H1 (cell line): Measurements from ENCODE around the gene ILKAP. TPM values are rescaled to one million over a fixed set of nuclear protein-coding genes. Genes with fewer than 3 reads are reported as not detected.

Experiments used
- CTCF ChIA-PET: fragments of 300-600 bp; sonication (Branson Sonifier 250); formaldehyde crosslinking; loops from one replicate; lab custom pipeline; 2021; ENCODE audit not compliant: partially characterized antibody; lab: Charles Lee
- POLR2A ChIA-PET: fragments of 300-600 bp; sonication (Branson Sonifier 250); formaldehyde crosslinking; loops from one replicate; lab custom pipeline; 2021; ENCODE audit warnings: inconsistent platforms; ENCODE audit not compliant: partially characterized antibody; lab: Charles Lee
- DNase-seq, 2 experiments: peaks; one replicate each; pipeline versions ENCODE4 v3.0.0 to v3.0.0-alpha.2; 2010 to 2022; ENCODE audit warnings: low spot score in 2 of 2, low read depth in 1 of 2, mixed read lengths in 1 of 2
- FAIRE-seq: peaks from 2 replicates; lab custom pipeline; 2011; peaks lifted over from hg19 to GRCh38; lab: Jason Lieb, UNC
- H2AFZ ChIP-seq: 2 replicates; pipeline ENCODE4 v1.8.1; 2012; ENCODE audit warnings: low read length, inconsistent platforms
- H2AK5ac ChIP-seq: 2 replicates; pipeline ENCODE4 v1.6.1; 2013; ENCODE audit warnings: low read depth, low read length
- H2BK120ac ChIP-seq: replicated peaks from 2 replicates; pipeline ENCODE3; 2013; ENCODE audit warnings: low read depth, low read length, inconsistent platforms
- H2BK12ac ChIP-seq: 2 replicates; pipeline ENCODE4 v1.6.1; 2013; ENCODE audit warnings: low read depth, low read length
- H2BK15ac ChIP-seq: 2 replicates; pipeline ENCODE4 v1.6.1; 2013; ENCODE audit warnings: low read length
- H2BK20ac ChIP-seq: 2 replicates; pipeline ENCODE4 v1.6.1; 2013; ENCODE audit warnings: low read length
- H2BK5ac ChIP-seq: 2 replicates; pipeline ENCODE4 v1.6.1; 2013; ENCODE audit warnings: low read depth, low read length
- H3K14ac ChIP-seq: 2 replicates; pipeline ENCODE4 v1.6.1; 2013; ENCODE audit warnings: inconsistent platforms; ENCODE audit not compliant: insufficient read length
- H3K18ac ChIP-seq: 2 replicates; pipeline ENCODE4 v1.6.1; 2013; ENCODE audit warnings: low read length; ENCODE audit errors: extremely low read depth
- H3K23ac ChIP-seq: 2 replicates; pipeline ENCODE4 v1.6.1; 2013; ENCODE audit warnings: inconsistent platforms; ENCODE audit not compliant: insufficient read length
- H3K23me2 ChIP-seq: 2 replicates; pipeline ENCODE4 v1.6.1; 2013; ENCODE audit warnings: low read depth, low read length
- H3K27ac ChIP-seq: 2 replicates; pipeline ENCODE4 v1.6.1; 2011; ENCODE audit warnings: low read depth, low read length, inconsistent platforms
- H3K27me3 ChIP-seq, 4 experiments: replicated peaks in 1 of 4; 1 replicate in 1 of 4; 2 replicates in 3 of 4; pipeline versions ENCODE4 v1.6.1 to v1.8.1; 2011 to 2013; ENCODE audit warnings: low read length in 3 of 4, mild to moderate bottlenecking in 3 of 4, inconsistent platforms in 2 of 4, mixed read lengths in 2 of 4, moderate library complexity in 1 of 4; ENCODE audit not compliant: control insufficient read depth in 3 of 4, insufficient read depth in 3 of 4; ENCODE audit errors: extremely low read depth in 1 of 4
- H3K36me3 ChIP-seq, 4 experiments: 2 replicates each; pipeline versions ENCODE4 v1.6.1 to v1.8.1; 2011 to 2013; ENCODE audit warnings: mild to moderate bottlenecking in 4 of 4, low read length in 3 of 4, moderate library complexity in 2 of 4, control low read depth in 1 of 4, inconsistent platforms in 1 of 4; ENCODE audit not compliant: insufficient read depth in 4 of 4, control insufficient read depth in 2 of 4
- H3K4ac ChIP-seq: replicated peaks from 2 replicates; pipeline ENCODE3; 2013; ENCODE audit warnings: low read length, low read depth, mixed read lengths, inconsistent platforms; ENCODE audit not compliant: insufficient read length
- H3K4me1 ChIP-seq, 4 experiments: replicated peaks in 1 of 4; 1 replicate in 1 of 4; 2 replicates in 3 of 4; pipeline versions ENCODE4 v1.6.1 to v1.8.1; 2011 to 2013; ENCODE audit warnings: low read length in 3 of 4, inconsistent platforms in 2 of 4, mixed read lengths in 1 of 4; ENCODE audit not compliant: insufficient read depth in 4 of 4, control insufficient read depth in 3 of 4
- H3K4me2 ChIP-seq, 2 experiments: 2 replicates each; pipeline versions ENCODE4 v1.6.1 to v1.8.1; 2011 to 2013; ENCODE audit warnings: low read depth in 2 of 2, low read length in 2 of 2, control low read depth in 1 of 2, inconsistent platforms in 1 of 2, mild to moderate bottlenecking in 1 of 2; ENCODE audit not compliant: insufficient read depth in 1 of 2
- H3K4me3 ChIP-seq, 4 experiments: fragments of 200-600, 300-600 bp in 1 of 4; sonication (generic), shearing (Covaris generic), sonication (Bioruptor Twin) in 1 of 4; 2 replicates each; pipeline versions ENCODE4 v1.5.1 to v1.8.1; 2011 to 2016; ENCODE audit warnings: low read length in 4 of 4, low read depth in 3 of 4, control low read depth in 2 of 4, inconsistent platforms in 2 of 4, mild to moderate bottlenecking in 2 of 4, mixed read lengths in 1 of 4, moderate library complexity in 1 of 4; ENCODE audit not compliant: insufficient read depth in 2 of 4; ENCODE audit errors: extremely low read depth in 1 of 4
- H3K56ac ChIP-seq: replicated peaks from 2 replicates; pipeline ENCODE3; 2013; ENCODE audit warnings: low read depth, mild to moderate bottlenecking, mixed read lengths, low read length, inconsistent platforms; ENCODE audit not compliant: insufficient read length
- H3K79me1 ChIP-seq: 2 replicates; pipeline ENCODE4 v1.6.1; 2013; ENCODE audit warnings: low read depth, low read length, control low read depth
- H3K79me2 ChIP-seq, 2 experiments: 2 replicates each; pipeline versions ENCODE4 v1.6.1 to v1.8.1; 2012 to 2013; ENCODE audit warnings: low read length in 2 of 2, mild to moderate bottlenecking in 2 of 2, inconsistent platforms in 1 of 2; ENCODE audit not compliant: insufficient read depth in 2 of 2, control insufficient read depth in 1 of 2
- H3K9ac ChIP-seq, 4 experiments: replicated peaks in 1 of 4; 1 replicate in 1 of 4; 2 replicates in 3 of 4; pipeline versions ENCODE4 v1.6.1 to v1.8.1; 2011 to 2013; ENCODE audit warnings: low read depth in 3 of 4, low read length in 3 of 4, control low read depth in 2 of 4, mild to moderate bottlenecking in 2 of 4, moderate library complexity in 2 of 4, inconsistent platforms in 1 of 4; ENCODE audit errors: extremely low read depth in 1 of 4
- H3K9me3 ChIP-seq, 2 experiments: 2 replicates each; pipeline versions ENCODE4 v1.6.1 to v1.8.1; 2012 to 2013; ENCODE audit warnings: mild to moderate bottlenecking in 2 of 2, moderate library complexity in 2 of 2, control low read depth in 1 of 2, inconsistent platforms in 1 of 2, low read depth in 1 of 2, low read length in 1 of 2, mixed read lengths in 1 of 2; ENCODE audit not compliant: insufficient read depth in 2 of 2
- H4K20me1 ChIP-seq, 2 experiments: replicated peaks in 1 of 2; 2 replicates each; pipeline versions ENCODE3 to v1.8.1; 2011 to 2013; ENCODE audit warnings: inconsistent platforms in 2 of 2, low read length in 2 of 2, mild to moderate bottlenecking in 1 of 2; ENCODE audit not compliant: insufficient read depth in 2 of 2, control insufficient read depth in 1 of 2
- H4K5ac ChIP-seq: 2 replicates; pipeline ENCODE4 v1.6.1; 2013; ENCODE audit warnings: low read length, low read depth, mixed read lengths, inconsistent platforms; ENCODE audit not compliant: insufficient read length
- H4K8ac ChIP-seq: 2 replicates; pipeline ENCODE4 v1.8.0; 2013; ENCODE audit warnings: mild to moderate bottlenecking, moderate library complexity, low read length, inconsistent platforms; ENCODE audit not compliant: insufficient read depth; ENCODE audit errors: extremely low read depth
- H4K91ac ChIP-seq: replicated peaks from 2 replicates; pipeline ENCODE3; 2013; ENCODE audit warnings: low read length, mixed read lengths, inconsistent platforms; ENCODE audit not compliant: insufficient read length
- BACH1 ChIP-seq: IDR thresholded peaks from 2 replicates; pipeline ENCODE4 v1.6.1; 2012; ENCODE audit warnings: low read length, improper control_type of control experiment
- CEBPB ChIP-seq: IDR thresholded peaks from 2 replicates; pipeline ENCODE4 v1.6.1; 2012; ENCODE audit warnings: low read depth, low read length
- EZH2 ChIP-seq: fragments of 200-600 bp; sonication (generic); IDR thresholded peaks from 2 replicates; pipeline ENCODE4 v1.7.1; 2012; ENCODE audit warnings: low read depth, mild to moderate bottlenecking, moderate library complexity, low read length, inconsistent platforms; ENCODE audit not compliant: severe bottlenecking
- JUN ChIP-seq: IDR thresholded peaks from 2 replicates; pipeline ENCODE4 v1.6.1; 2011; ENCODE audit warnings: low read depth, mild to moderate bottlenecking, improper control_type of control experiment, low read length
- NRF1 ChIP-seq: IDR thresholded peaks from 2 replicates; pipeline ENCODE4 v1.6.1; 2011; ENCODE audit warnings: mild to moderate bottlenecking, low read depth, low read length, improper control_type of control experiment
- TCF12 ChIP-seq: IDR thresholded peaks from 2 replicates; pipeline ENCODE4 v1.6.1; 2011; ENCODE audit warnings: low read depth, mild to moderate bottlenecking, low read length
- WGBS, 2 experiments: shearing (Covaris generic) in 1 of 2; methylation state at CpG; one replicate each; pipeline versions ENCODE4 v1.1.6 to v1.1.7; 2013 to 2015; ENCODE audit warnings: low lambda C conversion rate in 2 of 2, mixed read lengths in 2 of 2, inconsistent platforms in 1 of 2, low coverage in 1 of 2, missing lambda C conversion rate in 1 of 2; ENCODE audit not compliant: insufficient replicate concordance in 2 of 2, insufficient coverage in 1 of 2, insufficient read length in 1 of 2; ENCODE audit errors: extremely low coverage in 1 of 2, missing lambda C conversion rate in 1 of 2; 5-methylcytosine and 5-hydroxymethylcytosine counted together
- polyA plus RNA-seq, 7 experiments: library from polyadenylated mRNA; depleted of rRNA in 3 of 7; stranded (reverse) in 5 of 7; unstranded in 2 of 7; fragments of >200 nt in 5 of 7; fragments of 200-250 nt in 2 of 7; gene quantifications; 1 replicate in 5 of 7; 2 replicates in 1 of 7; 4 replicates in 1 of 7; pipeline versions ENCODE4 v1.2.1 to v1.2.3, GENCODE V29; 2011 to 2013; ENCODE audit warnings: missing spikeins in 2 of 7, mixed read lengths in 2 of 7
- total RNA-seq: library from RNA; stranded (reverse); fragmentation: NEBNext Ultra II Directional; extraction: Animal tissue kit (Norgen Biotek cat#: 25700); gene quantifications from 2 replicates; pipeline ENCODE4 v1.2.1, GENCODE V29; 2021

The ILKAP gene
- total and polyA plus RNA-seq, 2 of the 8 experiments (the other 6 are each of a cell fraction or from before 2014, with no cell fraction given): 23.5 to 33.8 TPM

- Histone ChIP-seq H3K79me2 (no peaks in the 10 kb centered on the region), H3K4me1 (no peaks in the 10 kb centered on the region), H4K20me1 (peaks cover 8 to 18% of the 10 kb centered on the region in 2 experiments), H2BK12ac (no peak overlapping the region), H2BK20ac (no peak overlapping the region), H3K36me3 (peaks cover 2 to 26% (median 5%) of the 10 kb centered on the region in 4 experiments; a peak in 4 of 8 replicates), H4K91ac (no peak overlapping the region), H4K5ac (no peak overlapping the region), H3K23ac (no peak overlapping the region), H2AK5ac (no peak overlapping the region), H3K56ac (no peak overlapping the region), H3K27ac (no peak overlapping the region), H3K4me2 (no peak overlapping the region), H3K23me2 (no peaks in the 10 kb centered on the region), H2BK120ac (no peak overlapping the region), H3K9ac (no peak overlapping the region), H2BK15ac (no peak overlapping the region), H3K14ac (no peak overlapping the region), H3K27me3 (peaks cover 0 to 5% (median 3%) of the 10 kb centered on the region in 4 experiments; a peak in 5 of 7 replicates), H3K18ac (no peak overlapping the region), H3K79me1 (no peaks in the 10 kb centered on the region; the same call in 1 of the 2 replicates), H4K8ac (no peak overlapping the region), H3K4me3 (no peak overlapping the region), H2BK5ac (no peak overlapping the region), H2AFZ (no peak overlapping the region), H3K4ac (no peak overlapping the region), H3K9me3 (no peaks in the 10 kb centered on the region)
- FAIRE-seq (no peak), DNase-seq (no peak)
- ChIA-PET CTCF (interaction anchor here (0.7 to 1.0 kb wide), 2 partner anchors 9 to 19 kb away, joined by 3 read pairs; no protein-coding TSS in a partner anchor), POLR2A (interaction anchor here (0.9 kb wide), 1 partner anchor 85 kb away, joined by 3 read pairs; no protein-coding TSS in a partner anchor)
- TF ChIP-seq JUN: no peak
- no peak for TF ChIP-seq NRF1
- no peak for TF ChIP-seq EZH2
- TF ChIP-seq TCF12: no peak
- no peak for TF ChIP-seq CEBPB
- no peak for TF ChIP-seq BACH1
- 86% methylated on average over 5 of the region's 5 CpGs; no CpG with 5 or more reads in 1 of the 2 experiments for WGBS, 2 experiments
Measured at GRCh38 chr2:238169708-238170251, 33.7 kb downstream of the ILKAP start.
